Neural progenitor cell (in vitro differentiated cells): ENCODE data around the gene DEDD2.

Experiments used
- EZH2 ChIP-seq: fragments of 200-600 bp; sonication (generic); IDR thresholded peaks from 2 replicates; pipeline ENCODE4 v1.6.1; 2017; ENCODE audit warnings: antibody characterized with exemption, mild to moderate bottlenecking, moderate library complexity
- TF ChIP-seq, protein P1 (sequence below): fragments of 200-600 bp; sonication (generic); IDR thresholded peaks from 2 replicates; pipeline ENCODE4 v1.5.1; 2017; ENCODE audit warnings: antibody characterized with exemption, mild to moderate bottlenecking

DNA sequence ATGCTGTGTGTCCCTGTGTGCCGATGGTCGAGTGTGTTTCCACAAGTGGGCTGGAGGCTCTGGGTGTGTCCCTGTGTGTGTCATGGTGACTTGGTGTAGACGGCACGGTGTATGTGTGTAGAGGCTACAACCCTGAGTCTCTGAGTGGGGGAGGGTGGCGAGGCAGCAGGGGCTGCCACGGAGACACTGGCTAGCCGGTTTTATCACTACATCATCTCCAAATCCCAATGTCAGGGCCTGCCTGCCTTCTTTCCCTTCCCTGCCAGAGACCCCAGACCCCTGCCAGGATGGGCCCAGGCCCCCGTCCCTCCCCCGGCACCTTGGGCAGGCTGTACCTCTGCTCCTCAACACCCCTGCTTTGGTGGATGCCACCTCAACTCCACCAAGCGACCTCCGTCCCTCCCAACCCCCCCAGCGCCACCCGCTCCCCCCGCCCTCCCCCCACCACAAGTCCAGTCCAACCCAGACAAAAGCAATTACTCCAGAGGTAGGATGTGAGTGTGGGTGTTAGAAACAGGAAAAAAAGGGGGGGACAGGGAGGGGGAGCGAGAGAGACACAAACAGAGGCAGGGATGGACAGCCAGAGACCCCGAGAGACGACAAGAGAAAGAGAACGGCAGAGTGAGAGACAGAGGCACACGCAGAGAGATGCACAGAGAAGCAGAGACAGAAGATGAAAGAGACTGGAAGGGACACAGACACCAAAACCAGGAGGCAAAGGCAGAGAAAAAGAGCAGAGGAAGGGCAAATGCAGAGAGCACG, 63.6 kb downstream of the DEDD2 start:
- TF ChIP-seq, protein P1, sequence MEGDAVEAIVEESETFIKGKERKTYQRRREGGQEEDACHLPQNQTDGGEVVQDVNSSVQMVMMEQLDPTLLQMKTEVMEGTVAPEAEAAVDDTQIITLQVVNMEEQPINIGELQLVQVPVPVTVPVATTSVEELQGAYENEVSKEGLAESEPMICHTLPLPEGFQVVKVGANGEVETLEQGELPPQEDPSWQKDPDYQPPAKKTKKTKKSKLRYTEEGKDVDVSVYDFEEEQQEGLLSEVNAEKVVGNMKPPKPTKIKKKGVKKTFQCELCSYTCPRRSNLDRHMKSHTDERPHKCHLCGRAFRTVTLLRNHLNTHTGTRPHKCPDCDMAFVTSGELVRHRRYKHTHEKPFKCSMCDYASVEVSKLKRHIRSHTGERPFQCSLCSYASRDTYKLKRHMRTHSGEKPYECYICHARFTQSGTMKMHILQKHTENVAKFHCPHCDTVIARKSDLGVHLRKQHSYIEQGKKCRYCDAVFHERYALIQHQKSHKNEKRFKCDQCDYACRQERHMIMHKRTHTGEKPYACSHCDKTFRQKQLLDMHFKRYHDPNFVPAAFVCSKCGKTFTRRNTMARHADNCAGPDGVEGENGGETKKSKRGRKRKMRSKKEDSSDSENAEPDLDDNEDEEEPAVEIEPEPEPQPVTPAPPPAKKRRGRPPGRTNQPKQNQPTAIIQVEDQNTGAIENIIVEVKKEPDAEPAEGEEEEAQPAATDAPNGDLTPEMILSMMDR: no peak
- no peak for TF ChIP-seq EZH2
